SK-N-MC (cell line): ENCODE measurements around the gene EIF4B.

Source experiments
- EZH2 ChIP-seq: fragments of 200-600 bp; sonication (generic); IDR thresholded peaks from one replicate; pipeline ENCODE4 v1.6.1; 2017; ENCODE audit warnings: antibody characterized with exemption
- FOXP2 ChIP-seq: optimal IDR thresholded peaks from 2 replicates; pipeline ENCODE3; 2011; ENCODE audit warnings: mild to moderate bottlenecking, moderate library complexity; ENCODE audit not compliant: insufficient read depth; ENCODE audit errors: extremely low read length, control extremely low read depth
- POLR2AphosphoS5 ChIP-seq: IDR thresholded peaks from 2 replicates; pipeline ENCODE4 v1.6.1; 2012; ENCODE audit warnings: mild to moderate bottlenecking, low read depth, low read length, borderline replicate concordance

GRCh38 chr12:53055471-53056266, 49.4 kb downstream of the EIF4B start:
- TF ChIP-seq EZH2 (no peak), POLR2AphosphoS5 (no peak), FOXP2 (no peak)
